Fibroblast of skin of abdomen (primary cell): ENCODE measurements around the gene IGF2R.

ENCODE experiments used
- DNase-seq: peaks from one replicate; pipeline ENCODE4 v3.0.0-alpha.2; 2013

IGF2R gene

DNA sequence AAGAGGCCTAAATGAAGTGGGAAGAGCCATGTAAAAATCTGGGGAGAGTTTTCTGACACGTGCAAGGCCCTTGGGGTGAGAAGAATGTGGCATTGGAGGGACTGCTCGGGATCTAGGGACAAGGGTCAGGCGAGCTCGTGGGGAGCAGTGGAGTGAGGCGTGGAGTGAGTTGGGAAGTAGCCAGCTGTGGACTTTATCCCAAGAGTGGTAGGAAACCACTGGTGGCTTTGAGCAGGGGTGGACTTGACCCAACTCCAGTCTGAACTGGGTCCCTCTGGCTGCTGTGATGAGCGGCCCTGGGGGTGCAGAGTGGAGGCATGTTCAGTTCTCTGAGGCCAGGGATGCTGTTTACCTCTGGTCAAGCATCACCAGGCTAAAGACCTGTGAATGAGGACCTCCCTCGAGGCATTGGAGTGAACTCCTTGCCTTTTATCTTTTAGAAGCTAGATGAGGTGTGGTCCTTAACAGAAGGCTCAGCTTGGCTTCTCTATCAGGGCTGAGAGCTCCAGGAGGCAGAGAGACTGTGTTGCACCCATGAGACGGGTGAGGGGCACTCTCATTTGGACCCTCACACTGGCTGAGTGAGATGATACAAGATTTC, 173.3 kb downstream of the IGF2R start:
- DNase-seq: no peak

DNA sequence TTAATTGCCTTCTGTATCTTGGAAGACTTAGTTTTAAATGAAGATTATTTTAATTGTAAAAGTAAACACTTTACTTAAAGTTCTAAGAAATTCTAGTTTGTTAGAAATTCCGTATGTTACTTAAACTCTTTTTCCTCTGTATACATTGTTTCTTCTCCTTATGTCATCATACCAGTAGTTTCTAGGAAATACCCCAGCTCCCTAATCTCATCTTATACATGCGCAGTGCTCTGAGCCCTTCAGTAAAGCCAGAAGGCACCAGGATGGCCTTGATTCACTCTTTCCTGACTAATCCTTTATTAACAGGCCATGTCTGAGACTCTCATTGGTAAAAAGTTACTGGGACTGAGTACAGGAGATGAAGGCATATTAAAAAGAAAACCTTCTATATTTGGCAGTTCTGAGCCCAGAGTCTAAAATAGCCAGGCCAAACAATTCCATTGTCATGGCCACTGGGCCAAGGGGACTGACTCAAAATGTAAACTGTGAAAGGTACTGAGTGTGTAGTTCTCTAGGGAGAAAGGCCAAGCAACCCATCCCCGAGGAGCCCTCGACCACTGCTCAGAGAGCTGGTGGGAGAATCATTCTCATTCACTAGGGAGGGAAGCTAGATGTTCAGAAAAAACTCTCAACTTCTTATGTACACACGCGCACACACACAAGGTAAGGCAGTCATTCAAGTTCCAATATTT, 177.7 kb downstream of the IGF2R start:
- DNase-seq: no peak

DNA sequence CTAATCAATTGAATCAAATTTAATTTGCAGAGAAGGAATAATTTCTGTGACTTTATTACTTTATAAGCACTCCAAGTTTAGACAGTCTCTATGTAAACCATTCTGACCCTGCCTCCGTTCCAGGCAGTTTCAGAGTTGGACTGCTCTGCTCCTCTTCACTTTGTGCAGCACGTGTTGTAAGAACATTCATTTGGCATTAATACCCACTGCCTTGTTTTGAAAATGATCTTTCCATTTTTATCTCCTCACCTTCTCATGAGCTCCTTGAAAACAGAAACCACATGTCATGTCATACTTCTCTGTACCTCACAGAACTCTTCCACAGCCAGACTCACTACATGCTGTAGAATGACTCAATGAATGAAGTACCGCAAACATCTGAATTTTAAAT, 178.3 kb downstream of the IGF2R start:
- no peak for DNase-seq

DNA sequence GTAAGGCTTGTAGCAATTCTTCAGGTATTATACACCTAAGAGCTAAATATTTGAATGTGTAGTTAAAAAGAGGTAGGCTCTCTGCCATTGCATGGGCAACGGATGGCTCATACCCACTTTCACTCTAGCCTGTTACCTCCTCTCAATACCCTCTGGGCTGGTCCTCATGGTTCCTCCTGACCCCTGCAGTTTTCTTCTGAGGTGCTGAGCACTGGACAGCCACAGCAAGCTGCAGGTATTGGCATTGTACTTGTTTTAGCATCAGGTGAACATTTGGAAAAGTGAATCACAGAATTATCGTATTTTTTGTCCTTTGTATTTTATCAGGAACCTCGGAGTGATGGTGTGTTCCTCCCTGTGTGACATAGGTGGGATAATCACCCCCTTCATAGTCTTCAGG, 185.6 kb downstream of the IGF2R start:
- DNase-seq: no peak

DNA sequence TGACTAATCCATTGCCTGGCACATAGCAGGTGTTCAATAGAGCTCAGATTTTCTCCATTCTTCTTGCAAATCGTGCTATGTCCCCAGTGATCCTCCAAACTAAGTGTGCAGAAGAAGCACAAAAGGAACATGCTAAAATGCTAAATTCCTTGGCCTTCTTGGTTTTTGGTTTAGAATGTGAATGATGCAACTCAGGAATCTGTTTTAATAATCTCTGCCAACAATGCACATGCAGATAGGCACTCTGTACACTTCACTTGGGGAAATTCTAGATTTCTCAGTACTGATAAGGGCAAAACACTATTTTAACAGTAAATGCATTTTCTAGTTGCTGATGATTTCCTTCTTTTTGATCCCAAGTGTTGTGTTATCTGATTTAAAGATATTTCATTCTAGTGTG, 188.0 kb downstream of the IGF2R start:
- DNase-seq: peak; percentile 22

DNA sequence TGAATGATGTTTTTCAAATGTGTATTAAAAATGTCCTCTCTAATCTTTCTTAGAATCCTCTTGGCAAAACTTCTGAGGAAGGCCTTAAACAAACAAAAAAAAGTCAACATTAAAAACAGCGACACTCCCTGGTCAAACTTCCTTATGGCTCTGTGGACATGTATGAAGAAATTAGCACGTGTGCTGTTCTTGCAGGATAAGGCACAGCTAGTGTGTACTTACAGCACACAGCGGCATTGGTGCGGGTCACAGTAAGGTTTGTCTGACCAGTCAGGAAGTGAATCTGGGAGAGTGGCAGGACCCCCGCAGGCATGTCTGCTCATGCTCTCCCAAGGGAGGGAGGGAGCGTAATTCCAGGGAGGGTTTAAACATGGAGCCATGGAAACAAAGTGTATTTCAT, 191.6 kb downstream of the IGF2R start:
- DNase-seq: no peak
